Measurements from ENCODE around the gene RBM46.

DNA sequence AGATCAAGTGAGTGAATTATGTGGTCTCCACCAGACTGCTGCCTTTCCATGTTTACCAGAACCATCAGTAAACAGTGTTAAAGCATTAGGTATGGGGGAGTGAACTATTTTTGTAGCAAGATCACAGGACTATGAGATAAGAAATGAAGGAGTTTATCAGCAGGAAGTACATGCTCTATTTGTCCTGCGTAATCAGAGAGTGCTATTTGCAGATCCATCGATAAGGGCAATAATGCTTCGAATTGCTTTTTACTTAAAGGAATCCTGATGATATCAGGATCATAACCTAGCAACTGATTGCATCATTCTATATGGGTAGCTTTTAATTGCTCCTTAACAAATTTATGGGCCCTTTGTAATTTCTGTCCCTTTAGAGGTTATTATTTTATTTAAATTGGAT lies 57.1 kb downstream of the RBM46 start:
- TF ChIP-seq, protein P1, sequence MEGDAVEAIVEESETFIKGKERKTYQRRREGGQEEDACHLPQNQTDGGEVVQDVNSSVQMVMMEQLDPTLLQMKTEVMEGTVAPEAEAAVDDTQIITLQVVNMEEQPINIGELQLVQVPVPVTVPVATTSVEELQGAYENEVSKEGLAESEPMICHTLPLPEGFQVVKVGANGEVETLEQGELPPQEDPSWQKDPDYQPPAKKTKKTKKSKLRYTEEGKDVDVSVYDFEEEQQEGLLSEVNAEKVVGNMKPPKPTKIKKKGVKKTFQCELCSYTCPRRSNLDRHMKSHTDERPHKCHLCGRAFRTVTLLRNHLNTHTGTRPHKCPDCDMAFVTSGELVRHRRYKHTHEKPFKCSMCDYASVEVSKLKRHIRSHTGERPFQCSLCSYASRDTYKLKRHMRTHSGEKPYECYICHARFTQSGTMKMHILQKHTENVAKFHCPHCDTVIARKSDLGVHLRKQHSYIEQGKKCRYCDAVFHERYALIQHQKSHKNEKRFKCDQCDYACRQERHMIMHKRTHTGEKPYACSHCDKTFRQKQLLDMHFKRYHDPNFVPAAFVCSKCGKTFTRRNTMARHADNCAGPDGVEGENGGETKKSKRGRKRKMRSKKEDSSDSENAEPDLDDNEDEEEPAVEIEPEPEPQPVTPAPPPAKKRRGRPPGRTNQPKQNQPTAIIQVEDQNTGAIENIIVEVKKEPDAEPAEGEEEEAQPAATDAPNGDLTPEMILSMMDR (IDR thresholded peaks at IDR 0.05), result no peak
- TF ChIP-seq POLR2A (IDR thresholded peaks at IDR 0.05), result no peak
